IPS DF 4.7 (cell line): Measurements from ENCODE around the gene MAP3K10.
"Not testable (repeated sequence)": the region's sequence is repeated elsewhere in the genome, so short reads cannot be mapped to it uniquely, and the experiment has no call there.

ENCODE experiments used
- DNase-seq: peaks from one replicate; pipeline ENCODE4 v3.0.0-alpha.2; 2013; ENCODE audit warnings: low spot score; ENCODE audit errors: extremely low read depth

The MAP3K10 gene

DNA sequence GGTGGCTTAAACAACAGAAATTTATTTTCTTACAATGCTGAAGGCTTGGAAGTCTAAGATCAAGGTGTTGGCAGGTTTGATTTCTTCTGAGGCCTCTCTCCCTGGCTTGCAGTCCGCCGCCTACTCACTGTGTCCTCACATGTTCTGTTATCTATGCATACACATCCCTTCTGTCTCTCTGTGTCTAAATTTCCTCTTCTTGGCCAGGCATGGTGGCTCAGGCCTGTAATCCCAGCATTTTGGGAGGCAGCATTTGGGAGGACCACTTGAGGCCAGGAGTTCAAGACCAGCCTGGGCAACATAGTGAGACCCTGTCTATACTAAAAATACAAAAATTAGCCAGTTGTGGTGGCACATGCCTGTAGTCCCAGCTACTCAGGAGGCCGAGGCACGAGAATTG lies 19.9 kb upstream of the MAP3K10 start:
- not testable (repeated sequence) for DNase-seq

DNA sequence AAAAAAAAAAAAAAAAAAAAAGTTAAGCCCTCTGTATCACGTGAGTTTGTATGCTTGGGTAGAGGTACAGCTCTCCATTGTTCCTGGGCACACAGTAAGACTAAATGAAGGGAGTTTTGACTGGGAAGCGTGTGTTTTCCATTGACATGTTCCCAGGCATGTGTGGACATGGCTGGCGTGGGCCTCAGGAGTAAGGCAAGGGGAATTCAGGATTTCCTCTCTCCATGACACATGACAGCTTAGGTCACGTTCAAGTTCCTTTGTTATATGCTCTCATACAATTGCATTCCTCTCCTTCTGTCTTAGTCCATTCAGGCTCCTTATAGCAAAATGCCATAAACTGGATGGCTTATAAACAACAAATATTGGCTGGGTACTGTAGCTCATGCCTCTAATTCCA lies 17.1 kb upstream of the MAP3K10 start:
- no peak for DNase-seq

DNA sequence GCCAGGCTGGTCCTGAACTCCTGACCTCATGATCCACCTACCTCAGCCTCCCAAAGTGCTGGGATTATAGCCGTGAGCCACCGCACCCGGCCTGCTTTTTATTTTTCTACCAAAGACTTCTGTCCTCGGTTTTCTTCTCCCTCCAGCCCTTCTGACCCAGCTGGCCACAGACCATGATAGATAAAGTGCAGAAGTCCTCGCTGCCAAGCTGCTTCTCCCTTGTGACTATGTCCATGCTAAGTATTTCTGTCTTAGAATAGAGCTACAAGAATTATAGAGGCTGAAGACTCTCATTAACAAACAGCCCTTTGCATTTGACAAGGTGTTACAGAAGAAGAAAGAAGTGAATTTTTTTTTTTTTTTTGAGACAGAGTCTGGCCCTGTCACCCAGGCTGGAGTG lies 15.4 kb upstream of the MAP3K10 start:
- no peak for DNase-seq

DNA sequence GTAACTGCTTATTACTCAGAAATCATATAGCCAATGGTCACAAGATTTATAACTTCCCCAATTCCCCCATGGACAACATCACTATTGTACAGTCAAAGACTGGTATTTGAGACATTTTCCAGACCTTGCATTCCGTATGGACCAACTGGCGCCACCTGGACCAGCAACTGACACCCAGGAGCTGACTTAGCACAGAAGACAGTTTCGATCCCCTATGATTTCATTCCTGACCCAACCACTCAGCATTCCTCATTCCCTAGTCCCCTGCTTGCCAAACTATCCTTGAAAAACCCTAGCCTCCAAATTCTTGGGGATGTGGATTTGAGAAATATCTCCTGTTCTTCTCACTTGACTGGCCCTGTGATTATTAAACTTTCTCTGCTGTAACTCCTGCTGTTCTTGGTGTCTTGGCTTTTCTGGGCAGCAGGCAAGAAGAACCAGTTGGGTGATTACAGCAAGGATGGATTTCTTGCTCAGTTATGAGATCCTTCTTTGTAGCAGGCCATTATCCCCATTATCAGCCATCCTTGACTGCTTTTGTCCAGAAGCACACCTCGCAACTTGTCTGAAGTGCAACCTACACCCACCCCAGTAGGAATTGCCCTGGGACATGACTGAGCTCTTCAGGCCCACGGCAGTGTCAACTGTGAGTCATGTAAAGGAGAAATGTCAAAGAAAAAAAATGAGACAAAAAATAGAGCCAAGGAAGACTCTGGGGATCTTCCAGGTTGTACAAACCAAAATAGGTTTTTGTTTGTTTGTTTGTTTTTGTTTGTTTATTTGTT lies 13.7 kb upstream of the MAP3K10 start:
- no peak for DNase-seq

DNA sequence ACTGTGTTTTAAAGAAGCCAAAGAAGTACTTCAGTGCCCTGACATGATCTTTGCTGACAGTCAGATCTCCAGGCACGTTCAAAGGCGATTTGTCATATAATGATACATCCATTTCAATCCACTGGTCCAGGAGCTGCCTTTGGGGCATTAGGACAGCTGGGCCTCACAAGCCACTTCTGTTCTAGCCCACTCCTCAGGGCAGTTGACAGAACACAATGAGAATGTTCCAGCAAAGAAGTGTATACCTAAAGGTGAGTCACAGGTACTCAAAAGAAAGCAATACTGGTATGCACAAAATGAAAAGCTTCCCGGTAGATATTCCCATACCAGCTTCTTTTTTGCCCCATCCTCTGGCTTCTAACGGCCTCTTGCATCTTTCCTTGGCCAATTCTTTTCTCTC lies 12.5 kb upstream of the MAP3K10 start:
- DNase-seq: no peak

DNA sequence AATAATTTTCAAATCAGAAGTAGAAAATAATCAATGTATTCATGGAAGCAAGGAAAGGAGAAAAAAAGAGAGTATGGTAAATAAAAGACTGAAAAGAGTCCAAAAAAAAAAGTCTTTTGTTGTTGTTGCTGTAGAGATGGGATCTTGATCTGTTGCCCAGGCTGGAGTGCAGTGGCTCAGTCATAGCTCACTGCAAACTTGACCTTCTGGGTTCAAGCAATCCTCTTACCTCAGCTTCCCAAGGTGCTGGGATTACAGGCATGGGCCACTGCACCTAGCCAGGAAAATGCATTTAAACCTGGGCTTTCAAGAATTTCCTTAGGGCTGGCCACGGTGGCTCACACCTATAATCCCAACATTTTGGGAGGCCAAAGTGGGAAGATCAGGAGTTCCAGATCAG lies 7.0 kb upstream of the MAP3K10 start:
- no peak for DNase-seq

DNA sequence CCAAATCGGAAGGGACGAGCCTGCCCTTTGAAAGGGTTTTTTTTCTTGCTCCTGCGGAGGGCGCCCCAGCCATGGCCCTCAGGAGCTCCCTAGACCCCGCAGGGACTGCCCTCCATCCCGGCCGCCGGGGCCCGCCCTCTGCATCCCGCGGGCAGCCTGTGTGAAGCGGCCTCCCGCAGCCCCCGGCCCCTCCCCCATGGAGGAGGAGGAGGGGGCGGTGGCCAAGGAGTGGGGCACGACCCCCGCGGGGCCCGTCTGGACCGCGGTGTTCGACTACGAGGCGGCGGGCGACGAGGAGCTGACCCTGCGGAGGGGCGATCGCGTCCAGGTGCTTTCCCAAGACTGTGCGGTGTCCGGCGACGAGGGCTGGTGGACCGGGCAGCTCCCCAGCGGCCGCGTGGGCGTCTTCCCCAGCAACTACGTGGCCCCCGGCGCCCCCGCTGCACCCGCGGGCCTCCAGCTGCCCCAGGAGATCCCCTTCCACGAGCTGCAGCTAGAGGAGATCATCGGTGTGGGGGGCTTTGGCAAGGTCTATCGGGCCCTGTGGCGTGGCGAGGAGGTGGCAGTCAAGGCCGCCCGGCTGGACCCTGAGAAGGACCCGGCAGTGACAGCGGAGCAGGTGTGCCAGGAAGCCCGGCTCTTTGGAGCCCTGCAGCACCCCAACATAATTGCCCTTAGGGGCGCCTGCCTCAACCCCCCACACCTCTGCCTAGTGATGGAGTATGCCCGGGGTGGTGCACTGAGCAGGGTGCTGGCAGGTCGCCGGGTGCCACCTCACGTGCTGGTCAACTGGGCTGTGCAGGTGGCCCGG lies 815 bp downstream of the MAP3K10 start:
- no peak for DNase-seq

DNA sequence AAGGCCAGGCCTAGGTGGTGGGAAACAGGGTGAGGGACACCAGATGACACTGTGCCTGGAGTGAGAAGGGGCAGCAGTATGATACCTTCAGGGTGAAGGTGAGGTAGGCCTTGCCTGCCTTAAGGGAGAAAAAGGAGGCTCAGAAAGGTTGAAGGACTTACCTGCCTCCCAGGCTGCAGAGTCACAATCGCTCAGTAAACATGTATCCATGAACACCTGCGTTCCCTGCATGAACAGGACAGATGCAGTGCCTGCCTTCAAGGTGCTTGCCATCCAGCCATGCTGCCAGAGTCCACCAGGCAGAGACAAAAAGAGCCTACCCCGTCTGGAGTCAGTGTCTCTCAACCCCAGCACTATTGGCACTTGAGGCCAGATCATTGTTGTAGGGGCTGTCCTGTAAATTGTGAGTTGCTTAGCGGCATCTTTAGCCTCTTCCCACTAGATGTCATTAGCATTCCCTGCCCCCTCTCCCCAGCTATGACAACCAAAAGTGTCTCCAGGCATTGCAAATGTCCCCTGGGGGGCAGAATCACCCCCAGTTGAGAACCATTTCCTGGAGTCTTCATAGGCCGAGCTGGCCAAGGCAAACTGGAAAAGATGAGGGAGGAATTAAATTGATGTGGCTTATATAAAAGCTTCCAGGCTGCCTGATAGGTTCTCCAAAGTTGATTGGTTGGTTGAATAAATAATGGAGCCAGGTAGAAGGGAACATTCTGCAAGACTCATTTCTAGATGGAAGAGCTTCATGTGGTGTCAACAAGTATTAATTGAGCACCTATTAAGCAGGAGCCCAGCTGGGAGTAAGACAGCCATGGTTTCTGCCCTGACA lies 1.7 kb downstream of the MAP3K10 start:
- no peak for DNase-seq

DNA sequence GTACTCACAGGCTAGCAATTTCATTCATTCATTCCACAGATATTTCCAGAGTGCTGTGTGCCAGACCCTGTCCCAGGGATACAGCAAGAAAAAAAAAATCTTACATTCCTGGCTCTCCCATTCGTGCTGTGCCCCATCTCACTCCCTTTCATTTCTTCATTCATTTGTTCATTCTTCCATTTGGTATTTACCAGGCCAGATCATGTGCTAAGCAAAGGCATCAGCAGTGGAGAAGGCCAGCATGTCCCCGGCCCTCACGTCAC lies 2.3 kb downstream of the MAP3K10 start:
- no peak for DNase-seq

DNA sequence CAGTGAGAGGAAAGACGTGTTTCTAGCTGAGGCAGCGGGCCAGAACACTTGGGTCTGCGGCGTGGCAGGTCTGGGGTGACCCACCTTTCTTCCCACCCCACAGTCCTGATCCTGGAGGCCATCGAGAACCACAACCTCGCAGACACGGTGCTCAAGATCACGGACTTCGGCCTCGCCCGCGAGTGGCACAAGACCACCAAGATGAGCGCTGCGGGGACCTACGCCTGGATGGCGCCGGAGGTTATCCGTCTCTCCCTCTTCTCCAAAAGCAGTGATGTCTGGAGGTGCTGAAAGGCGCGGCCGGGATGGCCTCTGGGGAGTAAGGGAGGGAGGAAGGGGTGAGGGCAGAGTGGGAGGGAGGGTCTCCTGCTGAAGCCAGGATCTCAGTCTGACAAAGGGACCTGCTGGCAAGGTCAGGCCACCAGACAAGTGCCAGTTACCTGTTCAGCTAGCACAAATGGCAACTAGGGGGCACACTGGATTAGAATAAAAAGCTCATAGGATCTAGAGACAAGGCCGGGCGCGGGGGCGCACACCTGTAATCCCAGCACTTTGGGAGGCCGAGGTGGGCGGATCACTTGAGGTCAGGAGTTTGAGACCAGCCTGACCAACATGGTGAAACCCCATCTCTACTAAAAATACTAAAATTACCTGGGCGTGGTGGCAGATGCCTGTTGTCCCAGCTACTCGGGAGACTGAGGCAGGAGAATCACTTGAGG lies 7.2 kb downstream of the MAP3K10 start:
- DNase-seq: no peak

DNA sequence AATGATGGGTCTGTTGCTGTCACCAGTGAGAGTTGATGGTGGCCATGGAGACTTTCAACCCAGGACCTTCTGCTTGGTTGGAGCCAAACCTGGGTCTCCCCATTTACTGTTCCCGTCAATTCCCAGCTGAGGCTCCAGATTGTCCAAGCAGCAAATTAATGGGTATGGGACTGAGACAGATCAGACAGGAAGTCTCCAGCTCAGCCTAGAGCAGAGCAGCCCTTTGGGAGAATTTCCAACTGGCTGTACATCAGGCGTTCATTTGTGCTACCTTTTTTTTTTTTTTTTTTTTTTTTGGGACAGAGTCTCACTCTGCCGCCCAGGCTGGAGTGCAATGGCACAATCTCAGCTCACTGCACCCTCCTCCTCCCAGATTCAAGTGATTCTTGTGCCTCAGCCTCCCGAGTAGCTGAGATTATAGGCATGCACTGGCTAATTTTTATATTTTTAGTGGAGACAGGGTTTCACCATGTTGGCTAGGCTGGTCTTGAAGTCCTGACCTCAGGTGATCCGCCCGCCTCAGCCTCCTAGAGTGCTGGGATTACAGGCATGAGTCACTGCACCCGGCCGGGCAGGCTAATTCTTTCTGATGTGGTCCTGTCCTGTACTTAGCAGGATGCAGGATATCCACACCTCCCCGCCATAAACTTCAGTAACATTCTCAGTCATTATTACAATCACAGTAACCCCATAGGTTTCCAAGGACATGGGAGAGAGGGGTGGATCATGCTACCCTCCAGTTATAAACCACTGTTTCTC lies 9.3 kb downstream of the MAP3K10 start:
- DNase-seq: no peak

DNA sequence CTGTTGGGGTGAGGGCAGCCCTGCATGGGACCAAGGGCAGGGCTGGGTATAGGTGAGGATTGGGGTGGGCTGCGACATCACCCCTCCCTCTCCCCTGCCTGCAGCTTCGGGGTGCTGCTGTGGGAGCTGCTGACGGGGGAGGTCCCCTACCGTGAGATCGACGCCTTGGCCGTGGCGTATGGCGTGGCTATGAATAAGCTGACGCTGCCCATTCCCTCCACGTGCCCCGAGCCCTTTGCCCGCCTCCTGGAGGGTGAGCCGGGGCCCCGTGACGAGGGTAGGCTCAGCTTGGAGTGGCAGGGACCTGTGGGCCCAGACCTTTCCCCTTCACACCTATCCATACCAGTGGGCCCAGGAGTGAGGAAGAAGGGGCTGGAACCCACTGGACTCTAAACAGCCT lies 13.2 kb downstream of the MAP3K10 start:
- DNase-seq: no peak

DNA sequence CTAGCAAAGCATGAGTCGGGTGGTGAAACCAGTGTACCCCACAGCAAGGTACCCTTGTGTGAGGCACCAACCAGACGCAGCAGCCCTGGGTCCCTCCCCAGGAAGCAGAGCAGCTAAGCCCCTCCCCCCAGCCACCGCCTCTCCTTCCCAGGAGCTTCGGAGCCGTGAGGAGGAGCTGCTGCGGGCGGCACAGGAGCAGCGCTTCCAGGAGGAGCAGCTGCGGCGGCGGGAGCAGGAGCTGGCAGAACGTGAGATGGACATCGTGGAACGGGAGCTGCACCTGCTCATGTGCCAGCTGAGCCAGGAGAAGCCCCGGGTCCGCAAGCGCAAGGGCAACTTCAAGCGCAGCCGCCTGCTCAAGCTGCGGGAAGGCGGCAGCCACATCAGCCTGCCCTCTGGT lies 14.5 kb downstream of the MAP3K10 start:
- DNase-seq: no peak

DNA sequence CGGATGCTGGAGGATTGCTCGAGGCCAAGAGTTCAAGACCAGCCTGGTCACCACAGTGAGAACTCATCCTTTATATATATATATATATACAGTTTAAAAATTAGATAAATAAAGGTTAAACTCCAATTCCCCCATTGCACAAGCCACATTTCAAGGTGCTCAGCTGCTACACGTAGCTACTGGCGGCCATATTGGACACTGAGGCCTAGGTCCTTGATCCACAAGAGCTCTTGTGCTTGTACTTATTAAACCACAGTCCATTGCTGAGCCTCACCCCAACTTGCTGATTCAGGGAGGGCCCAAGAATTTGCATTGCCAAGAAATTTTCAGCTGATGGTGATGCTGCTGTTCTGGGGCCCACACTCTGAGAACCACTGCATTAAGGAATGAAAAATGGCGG lies 17.4 kb downstream of the MAP3K10 start:
- DNase-seq: no peak

DNA sequence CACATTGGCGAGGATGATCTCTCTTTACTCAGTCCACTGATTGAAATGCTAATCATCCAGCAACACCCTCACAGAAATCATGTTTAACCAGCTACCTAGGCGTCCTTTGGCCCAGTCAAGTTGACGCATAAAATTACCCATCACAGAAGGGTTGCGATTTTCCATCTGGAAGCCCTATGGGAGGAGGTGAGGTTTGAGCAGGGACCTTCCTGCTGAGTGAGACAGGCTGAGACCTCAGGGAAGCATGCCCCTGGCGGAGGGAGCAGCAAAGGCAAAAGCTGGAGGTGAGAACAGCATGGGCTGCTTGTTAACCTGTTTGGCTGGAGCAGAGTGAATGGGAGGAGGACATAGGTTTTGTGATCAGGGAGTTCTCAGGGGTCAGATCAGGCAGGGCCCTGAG lies 19.7 kb downstream of the MAP3K10 start:
- no peak for DNase-seq

DNA sequence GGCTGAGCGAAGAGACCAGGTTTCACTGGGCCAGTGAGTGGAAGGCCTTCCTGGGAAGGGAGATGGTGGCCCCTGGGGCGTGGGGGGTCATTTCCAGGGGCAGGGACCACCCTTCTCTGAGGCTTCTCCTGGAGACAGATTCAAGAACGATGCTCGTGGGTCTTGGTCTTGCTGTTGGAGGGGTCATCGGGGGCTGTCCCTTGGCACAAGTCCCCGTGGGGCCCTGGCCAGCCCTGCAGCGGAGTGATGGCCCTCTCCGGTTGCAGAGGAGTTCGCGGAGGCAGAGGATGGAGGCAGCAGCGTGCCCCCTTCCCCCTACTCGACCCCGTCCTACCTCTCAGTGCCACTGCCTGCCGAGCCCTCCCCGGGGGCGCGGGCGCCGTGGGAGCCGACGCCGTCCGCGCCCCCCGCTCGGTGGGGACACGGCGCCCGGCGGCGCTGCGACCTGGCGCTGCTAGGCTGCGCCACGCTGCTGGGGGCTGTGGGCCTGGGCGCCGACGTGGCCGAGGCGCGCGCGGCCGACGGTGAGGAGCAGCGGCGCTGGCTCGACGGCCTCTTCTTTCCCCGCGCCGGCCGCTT lies 22.1 kb downstream of the MAP3K10 start:
- no peak for DNase-seq

DNA sequence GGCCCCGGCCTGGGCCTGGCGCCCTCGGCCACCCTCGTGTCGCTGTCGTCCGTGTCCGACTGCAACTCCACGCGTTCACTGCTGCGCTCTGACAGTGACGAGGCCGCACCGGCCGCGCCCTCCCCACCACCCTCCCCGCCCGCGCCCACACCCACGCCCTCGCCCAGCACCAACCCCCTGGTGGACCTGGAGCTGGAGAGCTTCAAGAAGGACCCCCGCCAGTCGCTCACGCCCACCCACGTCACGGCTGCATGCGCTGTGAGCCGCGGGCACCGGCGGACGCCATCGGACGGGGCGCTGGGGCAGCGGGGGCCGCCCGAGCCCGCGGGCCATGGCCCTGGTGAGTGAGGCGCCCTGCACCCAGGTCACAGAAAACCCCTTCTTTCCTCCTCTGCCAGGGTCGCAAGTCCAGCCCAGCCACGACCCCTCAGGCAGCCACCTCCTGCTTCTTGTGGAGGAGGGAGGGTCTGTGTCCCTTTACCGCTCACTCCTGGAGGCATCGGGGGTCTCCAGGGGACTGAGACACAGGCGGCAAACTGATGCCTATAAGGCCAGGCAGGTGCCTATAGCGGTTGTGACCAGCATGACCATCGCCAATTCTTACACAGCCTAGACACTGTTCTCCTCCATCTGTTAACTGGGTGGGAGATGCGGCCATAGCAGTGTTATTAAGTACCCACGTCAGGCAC lies 22.8 kb downstream of the MAP3K10 start:
- DNase-seq: no peak

DNA sequence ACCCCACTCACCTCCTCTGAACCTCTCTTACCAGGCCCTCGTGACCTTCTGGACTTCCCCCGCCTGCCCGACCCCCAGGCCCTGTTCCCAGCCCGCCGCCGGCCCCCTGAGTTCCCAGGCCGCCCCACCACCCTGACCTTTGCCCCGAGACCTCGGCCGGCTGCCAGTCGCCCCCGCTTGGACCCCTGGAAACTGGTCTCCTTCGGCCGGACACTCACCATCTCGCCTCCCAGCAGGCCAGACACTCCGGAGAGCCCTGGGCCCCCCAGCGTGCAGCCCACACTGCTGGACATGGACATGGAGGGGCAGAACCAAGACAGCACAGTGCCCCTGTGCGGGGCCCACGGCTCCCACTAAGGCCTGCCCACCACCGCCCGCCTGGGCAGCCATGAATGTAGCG lies 23.7 kb downstream of the MAP3K10 start:
- no peak for DNase-seq

DNA sequence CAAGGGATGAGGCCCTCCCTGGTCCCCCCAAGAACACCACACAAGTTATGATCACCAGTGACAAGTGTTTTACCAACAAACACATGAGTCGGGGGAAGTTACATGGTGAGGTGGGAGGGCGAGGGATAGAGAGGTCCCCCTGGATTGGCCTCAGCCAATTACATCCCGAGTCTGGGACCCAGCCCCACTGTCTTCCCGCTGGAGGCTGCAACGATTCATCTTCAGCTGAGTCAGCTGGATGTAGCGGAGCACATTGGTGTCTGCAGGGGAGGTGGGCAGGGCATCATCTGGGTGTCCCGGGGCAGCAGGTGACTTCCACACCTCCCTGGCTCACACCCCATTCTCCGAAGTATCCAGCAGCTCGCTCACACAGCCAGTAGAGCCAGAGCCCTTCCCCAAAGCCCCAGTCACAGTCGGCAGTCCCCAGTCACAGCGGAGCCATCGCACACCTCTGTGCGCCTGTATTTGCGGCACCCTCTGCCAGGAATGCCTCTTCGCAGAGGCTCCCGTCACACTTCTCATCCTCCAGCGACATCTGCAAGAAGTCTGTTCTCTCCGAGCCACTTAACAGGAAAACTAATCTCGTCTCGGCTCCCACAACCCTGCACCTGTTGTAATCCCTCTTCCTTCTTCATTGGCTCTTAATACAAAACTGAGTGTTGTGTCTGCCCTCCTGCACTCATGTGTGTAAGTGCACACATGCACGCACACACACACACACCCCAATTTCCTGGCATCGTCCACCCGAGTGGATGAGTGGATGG lies 25.0 kb downstream of the MAP3K10 start:
- no peak for DNase-seq

DNA sequence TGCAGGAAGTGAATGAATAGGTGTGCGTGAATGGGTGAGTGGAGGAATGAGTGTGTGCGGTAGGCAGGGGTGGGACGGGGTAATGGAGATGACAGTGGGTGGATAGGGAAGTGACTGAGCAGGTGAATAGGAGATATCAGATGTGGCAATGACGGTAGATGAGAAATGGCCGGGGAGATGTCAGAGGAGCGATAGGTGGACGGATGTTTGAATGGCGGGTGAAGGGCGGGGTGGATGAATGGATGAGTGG lies 25.5 kb downstream of the MAP3K10 start:
- DNase-seq: no peak
